ENCODE measurements around the gene UBE2E2. TPM values are rescaled to one million over a fixed set of nuclear protein-coding genes. Genes with fewer than 3 reads are reported as not detected.
"Not testable (repeated sequence)": the region's sequence is repeated elsewhere in the genome, so short reads cannot be mapped to it uniquely, and the experiment has no call there.

UBE2E2 gene
- polyA plus RNA-seq, 1 experiment: 41.9 TPM

DNA sequence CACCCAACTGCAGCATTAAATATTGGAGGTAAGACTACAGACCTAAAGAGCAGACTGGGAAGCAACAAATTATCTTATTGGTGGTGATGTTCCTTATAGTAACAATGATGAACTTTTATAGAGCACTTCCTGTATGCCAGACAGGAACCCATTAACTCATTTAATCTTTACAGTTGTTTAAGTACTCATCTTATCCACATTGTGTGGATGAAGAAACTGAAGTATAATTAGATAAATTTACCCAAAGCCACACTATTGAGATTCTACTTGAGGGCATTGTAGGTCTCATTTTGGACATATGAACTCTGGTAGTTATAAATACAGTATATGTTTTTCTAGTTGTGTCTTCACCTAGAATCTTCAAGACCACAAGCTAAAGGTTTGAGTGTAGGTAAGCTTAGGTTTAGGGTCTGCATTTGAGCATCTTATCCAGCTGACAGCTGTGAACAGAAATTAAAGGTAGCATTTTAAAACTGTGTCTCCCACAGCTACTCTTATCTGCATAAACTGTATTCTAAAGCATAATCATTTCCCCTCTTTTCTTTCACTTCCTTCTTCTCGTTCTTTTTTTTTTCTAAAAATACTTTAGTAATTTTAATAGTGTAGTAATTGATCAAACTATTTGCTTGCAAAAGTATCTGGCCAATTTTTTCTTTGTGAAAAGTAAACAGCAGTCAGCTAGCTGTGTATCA lies 138.2 kb downstream of the UBE2E2 start:
- CTCF ChIA-PET: no interaction called here
- Histone ChIP-seq H3K4me3 (ENCODE audit: low read depth, low read length) (no peak overlapping the region), H3K27me3 (ENCODE audit: control insufficient read depth, insufficient read depth, low read length) (no peaks in the 10 kb centered on the region), H3K36me3 (ENCODE audit: control insufficient read depth, insufficient read depth, low read length) (no peaks in the 10 kb centered on the region)
- TF ChIP-seq, protein P1, sequence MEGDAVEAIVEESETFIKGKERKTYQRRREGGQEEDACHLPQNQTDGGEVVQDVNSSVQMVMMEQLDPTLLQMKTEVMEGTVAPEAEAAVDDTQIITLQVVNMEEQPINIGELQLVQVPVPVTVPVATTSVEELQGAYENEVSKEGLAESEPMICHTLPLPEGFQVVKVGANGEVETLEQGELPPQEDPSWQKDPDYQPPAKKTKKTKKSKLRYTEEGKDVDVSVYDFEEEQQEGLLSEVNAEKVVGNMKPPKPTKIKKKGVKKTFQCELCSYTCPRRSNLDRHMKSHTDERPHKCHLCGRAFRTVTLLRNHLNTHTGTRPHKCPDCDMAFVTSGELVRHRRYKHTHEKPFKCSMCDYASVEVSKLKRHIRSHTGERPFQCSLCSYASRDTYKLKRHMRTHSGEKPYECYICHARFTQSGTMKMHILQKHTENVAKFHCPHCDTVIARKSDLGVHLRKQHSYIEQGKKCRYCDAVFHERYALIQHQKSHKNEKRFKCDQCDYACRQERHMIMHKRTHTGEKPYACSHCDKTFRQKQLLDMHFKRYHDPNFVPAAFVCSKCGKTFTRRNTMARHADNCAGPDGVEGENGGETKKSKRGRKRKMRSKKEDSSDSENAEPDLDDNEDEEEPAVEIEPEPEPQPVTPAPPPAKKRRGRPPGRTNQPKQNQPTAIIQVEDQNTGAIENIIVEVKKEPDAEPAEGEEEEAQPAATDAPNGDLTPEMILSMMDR (IDR thresholded peaks at IDR 0.05; ENCODE audit: insufficient read depth, low read depth, low read length): no peak
- DNase-seq (ENCODE audit: low read depth): no peak
- POLR2A ChIA-PET: no interaction called here

DNA sequence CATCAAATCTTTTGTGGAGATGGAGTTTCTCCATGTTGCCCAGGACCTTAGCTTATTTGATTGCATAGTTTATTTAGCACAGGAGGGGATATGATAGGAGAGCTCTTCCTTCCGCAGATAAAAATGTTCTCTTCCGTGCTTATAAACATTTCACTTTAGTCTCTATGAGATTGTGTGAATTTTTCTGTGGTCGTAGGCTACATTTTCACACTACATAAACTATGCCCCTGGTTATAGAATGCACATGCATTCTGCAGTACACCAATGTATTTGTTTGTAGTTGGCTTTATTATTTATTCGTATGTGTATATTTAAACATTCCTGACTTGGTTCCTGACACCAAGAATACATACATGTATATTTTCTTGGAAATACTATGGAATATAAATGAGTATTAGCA lies 139.2 kb downstream of the UBE2E2 start:
- Histone ChIP-seq H3K27me3 (ENCODE audit: control insufficient read depth, insufficient read depth, low read length) (no peaks in the 10 kb centered on the region), H3K36me3 (ENCODE audit: control insufficient read depth, insufficient read depth, low read length) (no peaks in the 10 kb centered on the region), H3K4me3 (ENCODE audit: low read depth, low read length) (no peak overlapping the region)
- TF ChIP-seq, protein P1 (IDR thresholded peaks at IDR 0.05; ENCODE audit: insufficient read depth, low read depth, low read length): no peak
- no peak for DNase-seq (ENCODE audit: low read depth)
- CTCF ChIA-PET: no interaction called here
- POLR2A ChIA-PET: no interaction called here

DNA sequence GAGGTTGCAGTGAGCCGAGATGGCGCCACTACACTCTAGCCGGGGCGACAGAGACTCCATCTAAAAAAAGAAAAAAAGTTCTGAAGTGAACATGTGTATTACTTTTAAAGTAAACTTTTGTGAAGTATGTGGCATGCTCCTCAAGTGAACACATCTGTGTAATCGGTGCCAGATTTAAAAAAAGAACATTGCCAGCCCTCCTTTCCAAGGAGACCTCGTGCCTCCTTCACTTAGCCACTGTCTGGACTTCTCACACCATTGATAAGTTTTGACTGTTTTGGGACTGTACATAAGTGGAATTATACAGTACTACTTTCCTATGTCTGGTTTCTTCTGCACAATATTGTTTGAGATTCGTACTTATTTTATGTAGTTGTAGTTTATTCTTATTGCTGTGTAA lies 140.4 kb downstream of the UBE2E2 start:
- CTCF ChIA-PET: no interaction called here
- POLR2A ChIA-PET: no interaction called here

GRCh38 chr3:23344886-23345285 lies 141.8 kb downstream of the UBE2E2 start:
- POLR2A ChIA-PET: no interaction called here
- TF ChIP-seq, protein P1 (IDR thresholded peaks at IDR 0.05; ENCODE audit: insufficient read depth, low read depth, low read length): no peak
- CTCF ChIA-PET: no interaction called here

More for the DNA sequence above, 140.4 kb downstream of the UBE2E2 start:
- Histone ChIP-seq H3K4me3 (ENCODE audit: low read depth, low read length) (no peak overlapping the region), H3K36me3 (ENCODE audit: control insufficient read depth, insufficient read depth, low read length) (no peaks in the 10 kb centered on the region), H3K27me3 (ENCODE audit: control insufficient read depth, insufficient read depth, low read length) (no peaks in the 10 kb centered on the region)
- TF ChIP-seq, protein P1 (IDR thresholded peaks at IDR 0.05; ENCODE audit: insufficient read depth, low read depth, low read length): no peak
- no peak for DNase-seq (ENCODE audit: low read depth)

DNA sequence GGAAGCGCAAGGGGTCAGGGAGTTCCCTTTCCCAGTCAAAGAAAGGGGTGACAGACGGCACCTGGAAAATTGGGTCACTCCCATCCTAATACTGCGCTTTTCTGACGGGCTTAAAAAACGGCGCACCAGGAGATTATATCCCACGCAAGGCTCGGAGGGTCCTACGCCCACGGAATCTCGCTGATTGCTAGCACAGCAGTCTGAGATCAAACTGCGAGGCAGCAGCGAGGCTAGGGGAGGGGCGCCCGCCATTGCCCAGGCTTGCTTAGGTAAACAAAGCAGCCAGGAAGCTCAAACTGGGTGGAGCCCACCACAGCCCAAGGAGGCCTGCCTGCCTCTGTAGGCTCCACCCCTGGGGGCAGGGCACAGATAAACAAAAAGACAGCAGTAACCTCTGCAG lies 146.3 kb downstream of the UBE2E2 start:
- H3K36me3 ChIP-seq (ENCODE audit: control insufficient read depth, insufficient read depth, low read length); POLR2A ChIA-PET; H3K27me3 ChIP-seq (ENCODE audit: control insufficient read depth, insufficient read depth, low read length); DNase-seq (ENCODE audit: low read depth); CTCF ChIA-PET; H3K4me3 ChIP-seq (ENCODE audit: low read depth, low read length): not testable (repeated sequence)

More at GRCh38 chr3:23344886-23345285, 141.8 kb downstream of the UBE2E2 start:
- Histone ChIP-seq H3K36me3 (ENCODE audit: control insufficient read depth, insufficient read depth, low read length) (no peaks in the 10 kb centered on the region), H3K4me3 (ENCODE audit: low read depth, low read length) (no peak overlapping the region), H3K27me3 (ENCODE audit: control insufficient read depth, insufficient read depth, low read length) (no peaks in the 10 kb centered on the region)
- no peak for DNase-seq (ENCODE audit: low read depth)

- POLR2A ChIA-PET: no interaction called here
- no peaks in the 10 kb centered on the region for H3K27me3 ChIP-seq (ENCODE audit: control insufficient read depth, insufficient read depth, low read length)
- H3K4me3 ChIP-seq (ENCODE audit: low read depth, low read length): no peak overlapping the region
- TF ChIP-seq, protein P1 (IDR thresholded peaks at IDR 0.05; ENCODE audit: insufficient read depth, low read depth, low read length): no peak
- H3K36me3 ChIP-seq (ENCODE audit: control insufficient read depth, insufficient read depth, low read length): no peaks in the 10 kb centered on the region
- CTCF ChIA-PET: no interaction called here
- DNase-seq (ENCODE audit: low read depth): no peak
These were observed 153.0 kb downstream of the UBE2E2 start for GRCh38 chr3:23356169-23356568.
